Measurements from ENCODE around the gene LLGL2. TPM values are rescaled to one million over a fixed set of nuclear protein-coding genes. Genes with fewer than 3 reads are reported as not detected.

The LLGL2 gene
- total RNA-seq, 1 donor from 2014 or later: 3.3 TPM

DNA sequence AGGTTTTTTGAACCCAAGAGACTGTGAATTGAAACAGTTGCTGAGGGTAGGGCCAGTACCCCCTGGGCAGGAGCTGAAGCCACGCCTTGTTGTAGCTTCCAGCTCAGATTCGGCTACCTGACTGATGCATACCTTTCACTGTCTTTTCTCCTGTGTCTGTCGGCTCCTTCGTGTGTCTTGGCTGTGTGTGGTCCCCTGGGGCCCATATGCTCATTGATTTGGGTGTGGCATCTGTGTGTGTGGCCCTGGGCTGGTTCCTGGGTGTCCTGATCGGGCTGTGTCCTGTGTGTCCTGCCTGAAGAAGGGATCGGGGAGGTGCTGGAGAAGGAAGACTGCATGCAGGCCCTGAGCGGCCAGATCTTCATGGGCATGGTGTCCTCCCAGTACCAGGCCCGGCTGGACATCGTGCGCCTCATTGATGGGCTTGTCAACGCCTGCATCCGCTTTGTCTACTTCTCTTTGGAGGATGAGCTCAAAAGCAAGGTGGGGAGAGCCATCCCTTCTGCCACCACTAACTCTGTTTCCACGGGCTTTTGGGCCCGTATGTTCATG is 31.1 kb upstream of the LLGL2 start:
- H3K9me3 Mint-ChIP-seq (ENCODE audit: unreplicated experiment): no peaks in the 10 kb centered on the region
- DNase-seq (ENCODE audit: extremely low spot score, unreplicated experiment): no peak
- H3K4me3 Mint-ChIP-seq (ENCODE audit: unreplicated experiment): no peak overlapping the region
- H3K4me1 Mint-ChIP-seq (ENCODE audit: unreplicated experiment): no peaks in the 10 kb centered on the region
- H3K27ac Mint-ChIP-seq (ENCODE audit: unreplicated experiment): no peak overlapping the region
- TF ChIP-seq, protein P1, sequence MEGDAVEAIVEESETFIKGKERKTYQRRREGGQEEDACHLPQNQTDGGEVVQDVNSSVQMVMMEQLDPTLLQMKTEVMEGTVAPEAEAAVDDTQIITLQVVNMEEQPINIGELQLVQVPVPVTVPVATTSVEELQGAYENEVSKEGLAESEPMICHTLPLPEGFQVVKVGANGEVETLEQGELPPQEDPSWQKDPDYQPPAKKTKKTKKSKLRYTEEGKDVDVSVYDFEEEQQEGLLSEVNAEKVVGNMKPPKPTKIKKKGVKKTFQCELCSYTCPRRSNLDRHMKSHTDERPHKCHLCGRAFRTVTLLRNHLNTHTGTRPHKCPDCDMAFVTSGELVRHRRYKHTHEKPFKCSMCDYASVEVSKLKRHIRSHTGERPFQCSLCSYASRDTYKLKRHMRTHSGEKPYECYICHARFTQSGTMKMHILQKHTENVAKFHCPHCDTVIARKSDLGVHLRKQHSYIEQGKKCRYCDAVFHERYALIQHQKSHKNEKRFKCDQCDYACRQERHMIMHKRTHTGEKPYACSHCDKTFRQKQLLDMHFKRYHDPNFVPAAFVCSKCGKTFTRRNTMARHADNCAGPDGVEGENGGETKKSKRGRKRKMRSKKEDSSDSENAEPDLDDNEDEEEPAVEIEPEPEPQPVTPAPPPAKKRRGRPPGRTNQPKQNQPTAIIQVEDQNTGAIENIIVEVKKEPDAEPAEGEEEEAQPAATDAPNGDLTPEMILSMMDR (IDR thresholded peaks at IDR 0.05): no peak
- peaks cover 16% of the 10 kb centered on the region for H3K36me3 Mint-ChIP-seq (ENCODE audit: unreplicated experiment)
- no peaks in the 10 kb centered on the region for H3K27me3 Mint-ChIP-seq (ENCODE audit: unreplicated experiment)

DNA sequence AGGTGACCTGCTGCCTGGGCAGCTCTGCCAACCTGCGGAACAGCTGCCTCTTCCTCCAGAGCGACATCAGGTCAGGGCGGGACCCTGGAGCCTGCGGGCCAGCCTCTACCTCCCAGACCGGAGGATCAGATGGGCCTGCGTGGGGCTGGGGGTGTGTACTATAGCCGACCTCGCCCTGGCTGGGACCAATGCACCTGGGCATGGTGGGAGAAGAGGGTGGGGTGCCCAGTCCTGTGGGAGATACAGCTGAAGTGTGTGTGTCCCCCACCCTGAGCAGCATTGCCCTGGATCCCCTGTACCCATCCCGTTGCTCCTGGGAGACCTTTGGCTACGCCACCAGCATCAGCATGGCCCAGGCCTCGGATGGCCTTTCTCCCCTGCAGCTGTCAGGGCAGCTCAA is 29.5 kb upstream of the LLGL2 start:
- TF ChIP-seq, protein P1 (IDR thresholded peaks at IDR 0.05): no peak
- no peak overlapping the region for H3K27ac Mint-ChIP-seq (ENCODE audit: unreplicated experiment)
- peaks cover 16% of the 10 kb centered on the region for H3K36me3 Mint-ChIP-seq (ENCODE audit: unreplicated experiment)
- H3K4me1 Mint-ChIP-seq (ENCODE audit: unreplicated experiment): no peaks in the 10 kb centered on the region
- H3K9me3 Mint-ChIP-seq (ENCODE audit: unreplicated experiment): no peaks in the 10 kb centered on the region
- no peaks in the 10 kb centered on the region for H3K27me3 Mint-ChIP-seq (ENCODE audit: unreplicated experiment)
- DNase-seq (ENCODE audit: extremely low spot score, unreplicated experiment): no peak
- no peak overlapping the region for H3K4me3 Mint-ChIP-seq (ENCODE audit: unreplicated experiment)

DNA sequence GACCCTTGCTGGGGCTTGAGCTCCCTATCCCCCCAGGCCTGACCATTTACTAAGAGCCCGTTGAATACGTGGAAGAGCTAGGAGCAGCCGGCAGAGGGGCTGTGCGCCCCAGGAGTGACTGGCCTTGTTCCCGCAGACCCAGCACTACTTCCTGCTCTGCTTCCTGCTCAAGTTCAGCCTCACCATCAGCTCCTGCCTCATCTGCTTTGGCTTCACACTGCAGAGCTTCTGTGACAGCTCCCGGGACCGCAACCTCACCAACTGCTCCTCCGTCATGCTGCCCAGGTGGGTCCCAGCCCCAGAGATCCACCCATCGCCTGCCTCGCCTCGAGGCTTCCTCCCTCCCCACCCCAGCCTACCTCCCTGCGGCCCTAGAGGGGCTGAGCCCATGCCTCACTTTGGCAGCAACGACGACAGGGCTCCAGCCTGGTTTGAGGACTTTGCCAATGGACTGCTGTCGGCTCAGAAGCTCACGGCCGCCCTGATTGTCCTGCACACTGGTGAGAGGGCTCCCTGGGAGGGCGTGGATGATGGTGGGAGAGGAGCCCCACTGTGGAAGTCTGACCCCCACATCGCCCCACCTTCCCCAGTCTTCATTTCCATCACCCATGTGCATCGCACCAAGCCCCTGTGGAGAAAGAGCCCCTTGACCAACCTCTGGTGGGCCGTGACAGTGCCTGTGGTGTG is 27.3 kb upstream of the LLGL2 start:
- peaks cover 10% of the 10 kb centered on the region for H3K36me3 Mint-ChIP-seq (ENCODE audit: unreplicated experiment)
- TF ChIP-seq, protein P1 (IDR thresholded peaks at IDR 0.05): no peak

DNA sequence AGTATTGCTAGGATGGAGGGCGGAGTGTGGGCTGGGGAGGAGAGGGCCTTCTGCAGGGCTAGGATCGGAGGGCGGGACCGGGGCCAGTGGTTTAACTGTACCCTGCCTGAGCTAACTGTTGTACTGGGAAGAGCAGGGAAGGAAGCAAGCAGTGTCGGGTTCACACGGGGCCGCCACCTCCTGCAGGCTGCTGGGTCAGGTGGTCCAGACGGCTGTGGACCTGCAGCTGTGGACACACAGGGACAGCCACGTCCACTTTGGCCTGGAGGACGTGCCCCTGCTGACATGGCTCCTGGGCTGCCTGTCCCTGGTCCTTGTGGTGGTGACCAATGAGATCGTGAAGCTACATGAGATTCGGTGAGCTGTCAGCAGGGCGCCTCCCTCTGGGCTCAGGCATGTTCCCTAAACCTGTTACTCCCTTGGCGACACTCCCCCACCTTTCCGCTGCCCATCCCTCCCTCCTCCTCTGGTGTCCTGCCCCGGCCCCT is 26.7 kb upstream of the LLGL2 start:
- Mint-ChIP-seq H3K27ac (ENCODE audit: unreplicated experiment) (no peak overlapping the region), H3K27me3 (ENCODE audit: unreplicated experiment) (no peaks in the 10 kb centered on the region), H3K4me3 (ENCODE audit: unreplicated experiment) (no peak overlapping the region), H3K9me3 (ENCODE audit: unreplicated experiment) (no peaks in the 10 kb centered on the region), H3K36me3 (ENCODE audit: unreplicated experiment) (peaks cover 10% of the 10 kb centered on the region), H3K4me1 (ENCODE audit: unreplicated experiment) (no peaks in the 10 kb centered on the region)
- no peak for DNase-seq (ENCODE audit: extremely low spot score, unreplicated experiment)
- TF ChIP-seq, protein P1 (IDR thresholded peaks at IDR 0.05): no peak

More for the DNA sequence above, 27.3 kb upstream of the LLGL2 start:
- H3K27ac Mint-ChIP-seq (ENCODE audit: unreplicated experiment): no peak overlapping the region
- H3K27me3 Mint-ChIP-seq (ENCODE audit: unreplicated experiment): no peaks in the 10 kb centered on the region
- H3K4me1 Mint-ChIP-seq (ENCODE audit: unreplicated experiment): no peaks in the 10 kb centered on the region
- H3K4me3 Mint-ChIP-seq (ENCODE audit: unreplicated experiment): no peak overlapping the region
- no peaks in the 10 kb centered on the region for H3K9me3 Mint-ChIP-seq (ENCODE audit: unreplicated experiment)
- DNase-seq (ENCODE audit: extremely low spot score, unreplicated experiment): no peak

DNA sequence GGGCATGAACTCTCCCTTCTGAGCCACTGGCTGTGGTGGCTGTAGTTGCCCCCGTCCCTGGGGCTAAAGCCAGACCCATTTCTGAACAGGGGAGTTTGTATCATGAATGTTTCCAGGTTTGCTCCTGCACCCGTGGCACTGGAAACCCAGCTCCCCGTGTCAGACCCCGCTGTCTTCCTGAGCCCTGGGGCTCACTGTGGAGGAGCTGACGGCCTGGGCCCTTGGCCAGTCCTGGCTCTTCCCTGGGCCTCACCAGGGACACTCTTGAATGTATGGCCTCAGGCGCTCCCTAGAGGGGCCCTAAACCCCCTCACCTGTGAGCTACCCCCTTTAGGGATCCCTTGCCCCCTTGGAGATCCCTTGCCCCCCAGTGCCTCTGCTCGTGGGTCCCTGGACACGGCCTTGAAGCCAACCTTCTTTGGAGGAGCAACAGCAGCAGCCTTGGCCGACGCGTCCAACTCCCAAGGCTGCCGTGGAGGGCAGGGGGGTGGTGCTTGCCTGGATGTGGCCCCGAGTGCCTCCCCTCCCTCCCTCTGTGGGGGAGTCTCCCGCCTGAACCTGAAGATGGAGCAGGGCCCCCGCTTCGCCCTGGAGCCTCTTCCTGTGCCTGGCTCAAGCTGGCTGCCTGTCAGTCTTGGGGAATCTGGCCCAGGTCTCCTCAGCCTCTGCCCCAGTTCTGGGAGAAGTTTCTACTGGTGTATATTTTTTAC is 26.0 kb upstream of the LLGL2 start:
- Mint-ChIP-seq H3K4me1 (ENCODE audit: unreplicated experiment) (no peaks in the 10 kb centered on the region), H3K27ac (ENCODE audit: unreplicated experiment) (no peak overlapping the region), H3K9me3 (ENCODE audit: unreplicated experiment) (no peaks in the 10 kb centered on the region), H3K4me3 (ENCODE audit: unreplicated experiment) (no peak overlapping the region), H3K36me3 (ENCODE audit: unreplicated experiment) (peaks cover 10% of the 10 kb centered on the region), H3K27me3 (ENCODE audit: unreplicated experiment) (no peaks in the 10 kb centered on the region)
- no peak for DNase-seq (ENCODE audit: extremely low spot score, unreplicated experiment)
- TF ChIP-seq, protein P1 (IDR thresholded peaks at IDR 0.05): no peak
